Astrocyte (in vitro differentiated cells and primary cell): ENCODE measurements around the gene HPGD. TPM values are rescaled to one million over a fixed set of nuclear protein-coding genes. Genes with fewer than 3 reads are reported as not detected.

Experiments
- DNase-seq: peaks from one replicate; pipeline ENCODE4 v3.0.0-alpha.2; 2010; ENCODE audit warnings: low read depth
- FAIRE-seq: peaks from 2 replicates; lab custom pipeline; 2011; peaks lifted over from hg19 to GRCh38; lab: Jason Lieb, UNC
- H2AFZ ChIP-seq: 2 replicates; pipeline ENCODE4 v1.6.0; 2012; ENCODE audit warnings: low read depth, low read length, inconsistent platforms
- H3K27ac ChIP-seq: 2 replicates; pipeline ENCODE4 v1.5.1; 2011; ENCODE audit warnings: low read depth, low read length, inconsistent platforms
- H3K27me3 ChIP-seq: 2 replicates; pipeline ENCODE4 v1.6.0; 2011; ENCODE audit warnings: low read length, inconsistent platforms; ENCODE audit not compliant: insufficient read depth
- H3K36me3 ChIP-seq: 2 replicates; pipeline ENCODE4 v1.5.1; 2011; ENCODE audit warnings: low read length, inconsistent platforms; ENCODE audit not compliant: insufficient read depth
- H3K4me1 ChIP-seq: 2 replicates; pipeline ENCODE4 v1.5.1; 2011; ENCODE audit warnings: low read length, inconsistent platforms; ENCODE audit not compliant: insufficient read depth
- H3K4me2 ChIP-seq: 2 replicates; pipeline ENCODE4 v1.6.0; 2012; ENCODE audit warnings: low read length, inconsistent platforms
- H3K4me3 ChIP-seq: 2 replicates; pipeline ENCODE4 v1.5.1; 2011; ENCODE audit warnings: low read depth, mild to moderate bottlenecking, low read length, inconsistent platforms; ENCODE audit not compliant: insufficient read depth
- H3K79me2 ChIP-seq: 2 replicates; pipeline ENCODE4 v1.6.0; 2012; ENCODE audit warnings: mild to moderate bottlenecking, low read length, inconsistent platforms; ENCODE audit not compliant: insufficient read depth
- H3K9ac ChIP-seq: 2 replicates; pipeline ENCODE4 v1.6.0; 2012; ENCODE audit warnings: mild to moderate bottlenecking, low read length, inconsistent platforms
- H3K9me3 ChIP-seq: 2 replicates; pipeline ENCODE4 v1.5.1; 2012; ENCODE audit warnings: low read depth, mild to moderate bottlenecking, low read length, inconsistent platforms; ENCODE audit not compliant: insufficient read depth
- H4K20me1 ChIP-seq: 2 replicates; pipeline ENCODE4 v1.6.0; 2012; ENCODE audit warnings: low read length, inconsistent platforms; ENCODE audit not compliant: insufficient read depth
- H3K27ac Mint-ChIP-seq: one replicate; pipeline ENCODE4 v1.8.0; 2021; ENCODE audit warnings: mild to moderate bottlenecking, mixed read lengths; ENCODE audit not compliant: unreplicated experiment
- H3K27me3 Mint-ChIP-seq: one replicate; pipeline ENCODE4 v1.8.0; 2021; ENCODE audit warnings: low read depth, mixed read lengths; ENCODE audit not compliant: unreplicated experiment
- H3K36me3 Mint-ChIP-seq: one replicate; pipeline ENCODE4 v1.8.0; 2021; ENCODE audit warnings: low read depth, mixed read lengths; ENCODE audit not compliant: unreplicated experiment
- H3K4me1 Mint-ChIP-seq: one replicate; pipeline ENCODE4 v1.8.0; 2021; ENCODE audit warnings: low read depth, mixed read lengths; ENCODE audit not compliant: unreplicated experiment
- H3K4me3 Mint-ChIP-seq: one replicate; pipeline ENCODE4 v1.8.0; 2021; ENCODE audit warnings: mild to moderate bottlenecking, moderate library complexity, mixed read lengths; ENCODE audit not compliant: unreplicated experiment
- H3K9me3 Mint-ChIP-seq: one replicate; pipeline ENCODE4 v1.8.0; 2021; ENCODE audit warnings: mild to moderate bottlenecking, mixed read lengths; ENCODE audit not compliant: unreplicated experiment
- CTCF ChIP-seq: IDR thresholded peaks from 2 replicates; pipeline ENCODE4 v1.5.1; 2011; ENCODE audit warnings: low read depth, mild to moderate bottlenecking, inconsistent platforms, low read length, moderate library complexity; ENCODE audit not compliant: insufficient read depth
- EZH2 ChIP-seq: IDR thresholded peaks from 2 replicates; pipeline ENCODE4 v1.6.1; 2012; ENCODE audit warnings: mild to moderate bottlenecking, low read length, inconsistent platforms; ENCODE audit not compliant: insufficient read depth
- total RNA-seq: library from RNA; stranded (reverse); gene quantifications from 2 replicates; pipeline ENCODE4 v1.2.1, GENCODE V29; 2021

HPGD gene
- total RNA-seq, 1 donor from 2014 or later: 0.20 TPM

- Histone ChIP-seq H3K4me2 (no peak overlapping the region), H4K20me1 (no peaks in the 10 kb centered on the region), H3K27ac (no peak overlapping the region), H3K27me3 (no peaks in the 10 kb centered on the region), H3K4me1 (no peaks in the 10 kb centered on the region), H3K9me3 (no peaks in the 10 kb centered on the region), H3K36me3 (no peaks in the 10 kb centered on the region), H3K9ac (no peak overlapping the region), H3K4me3 (no peak overlapping the region), H3K79me2 (no peaks in the 10 kb centered on the region), H2AFZ (no peak overlapping the region)
- Mint-ChIP-seq H3K27me3 (no peaks in the 10 kb centered on the region), H3K27ac (no peak overlapping the region), H3K9me3 (no peaks in the 10 kb centered on the region), H3K4me3 (no peak overlapping the region), H3K4me1 (no peaks in the 10 kb centered on the region), H3K36me3 (no peaks in the 10 kb centered on the region)
- TF ChIP-seq EZH2 (no peak), CTCF (no peak)
- DNase-seq: no peak
- FAIRE-seq: no peak
Measured at GRCh38 chr4:174550541-174550940, 28.3 kb upstream of the HPGD start.

GRCh38 chr4:174549721-174550120, 27.4 kb upstream of the HPGD start:
- H3K4me3 Mint-ChIP-seq: no peak overlapping the region
- FAIRE-seq: no peak

More at GRCh38 chr4:174549721-174550120, 27.4 kb upstream of the HPGD start:
- DNase-seq: no peak
- no peak overlapping the region for H3K4me2 ChIP-seq
- Mint-ChIP-seq H3K27ac (no peak overlapping the region), H3K9me3 (no peaks in the 10 kb centered on the region), H3K4me1 (no peaks in the 10 kb centered on the region), H3K36me3 (no peaks in the 10 kb centered on the region), H3K27me3 (no peaks in the 10 kb centered on the region)
- H3K36me3 ChIP-seq: no peaks in the 10 kb centered on the region
- no peaks in the 10 kb centered on the region for H3K79me2 ChIP-seq
- no peaks in the 10 kb centered on the region for H3K27me3 ChIP-seq
- H2AFZ ChIP-seq: no peak overlapping the region
- H3K27ac ChIP-seq: no peak overlapping the region
- no peak overlapping the region for H3K4me3 ChIP-seq
- no peak for TF ChIP-seq CTCF
- TF ChIP-seq EZH2: no peak
- H3K9ac ChIP-seq: no peak overlapping the region
- no peaks in the 10 kb centered on the region for H3K9me3 ChIP-seq
- no peaks in the 10 kb centered on the region for H4K20me1 ChIP-seq
- H3K4me1 ChIP-seq: no peaks in the 10 kb centered on the region
